ENCODE data around the gene BOLA2B.
"Not testable (repeated sequence)": the region's sequence is repeated elsewhere in the genome, so short reads cannot be mapped to it uniquely, and the experiment has no call there.

GRCh38 chr16:30217082-30217481, 23.6 kb upstream of the BOLA2B start:
- not testable (repeated sequence) for TF ChIP-seq JUNB (IDR thresholded peaks at IDR 0.05; ENCODE audit: unreplicated experiment); CTCF (conservative IDR thresholded peaks at IDR 0.05; ENCODE audit: low read depth in 2 of 2); EZH2 (IDR thresholded peaks at IDR 0.05; ENCODE audit: low read depth, unreplicated experiment); POLR2AphosphoS5 (IDR thresholded peaks at IDR 0.05; ENCODE audit: low read depth); CREB1 (CRISPR knock-in tag; IDR thresholded peaks at IDR 0.05; ENCODE audit: low read depth); EZH2phosphoT487 (IDR thresholded peaks at IDR 0.05; ENCODE audit: unreplicated experiment); ZNF462 (CRISPR knock-in tag; IDR thresholded peaks at IDR 0.05); NANOG (IDR thresholded peaks at IDR 0.05; ENCODE audit: borderline replicate concordance); STAT1 (IDR thresholded peaks at IDR 0.05; ENCODE audit: unreplicated experiment); ZNF114 (CRISPR knock-in tag; IDR thresholded peaks at IDR 0.05)
- TF ChIP-seq, protein P1, sequence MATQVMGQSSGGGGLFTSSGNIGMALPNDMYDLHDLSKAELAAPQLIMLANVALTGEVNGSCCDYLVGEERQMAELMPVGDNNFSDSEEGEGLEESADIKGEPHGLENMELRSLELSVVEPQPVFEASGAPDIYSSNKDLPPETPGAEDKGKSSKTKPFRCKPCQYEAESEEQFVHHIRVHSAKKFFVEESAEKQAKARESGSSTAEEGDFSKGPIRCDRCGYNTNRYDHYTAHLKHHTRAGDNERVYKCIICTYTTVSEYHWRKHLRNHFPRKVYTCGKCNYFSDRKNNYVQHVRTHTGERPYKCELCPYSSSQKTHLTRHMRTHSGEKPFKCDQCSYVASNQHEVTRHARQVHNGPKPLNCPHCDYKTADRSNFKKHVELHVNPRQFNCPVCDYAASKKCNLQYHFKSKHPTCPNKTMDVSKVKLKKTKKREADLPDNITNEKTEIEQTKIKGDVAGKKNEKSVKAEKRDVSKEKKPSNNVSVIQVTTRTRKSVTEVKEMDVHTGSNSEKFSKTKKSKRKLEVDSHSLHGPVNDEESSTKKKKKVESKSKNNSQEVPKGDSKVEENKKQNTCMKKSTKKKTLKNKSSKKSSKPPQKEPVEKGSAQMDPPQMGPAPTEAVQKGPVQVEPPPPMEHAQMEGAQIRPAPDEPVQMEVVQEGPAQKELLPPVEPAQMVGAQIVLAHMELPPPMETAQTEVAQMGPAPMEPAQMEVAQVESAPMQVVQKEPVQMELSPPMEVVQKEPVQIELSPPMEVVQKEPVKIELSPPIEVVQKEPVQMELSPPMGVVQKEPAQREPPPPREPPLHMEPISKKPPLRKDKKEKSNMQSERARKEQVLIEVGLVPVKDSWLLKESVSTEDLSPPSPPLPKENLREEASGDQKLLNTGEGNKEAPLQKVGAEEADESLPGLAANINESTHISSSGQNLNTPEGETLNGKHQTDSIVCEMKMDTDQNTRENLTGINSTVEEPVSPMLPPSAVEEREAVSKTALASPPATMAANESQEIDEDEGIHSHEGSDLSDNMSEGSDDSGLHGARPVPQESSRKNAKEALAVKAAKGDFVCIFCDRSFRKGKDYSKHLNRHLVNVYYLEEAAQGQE (IDR thresholded peaks at IDR 0.05; ENCODE audit: unreplicated experiment): not testable (repeated sequence)
- TF ChIP-seq, protein P2, sequence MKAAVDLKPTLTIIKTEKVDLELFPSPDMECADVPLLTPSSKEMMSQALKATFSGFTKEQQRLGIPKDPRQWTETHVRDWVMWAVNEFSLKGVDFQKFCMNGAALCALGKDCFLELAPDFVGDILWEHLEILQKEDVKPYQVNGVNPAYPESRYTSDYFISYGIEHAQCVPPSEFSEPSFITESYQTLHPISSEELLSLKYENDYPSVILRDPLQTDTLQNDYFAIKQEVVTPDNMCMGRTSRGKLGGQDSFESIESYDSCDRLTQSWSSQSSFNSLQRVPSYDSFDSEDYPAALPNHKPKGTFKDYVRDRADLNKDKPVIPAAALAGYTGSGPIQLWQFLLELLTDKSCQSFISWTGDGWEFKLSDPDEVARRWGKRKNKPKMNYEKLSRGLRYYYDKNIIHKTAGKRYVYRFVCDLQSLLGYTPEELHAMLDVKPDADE (IDR thresholded peaks at IDR 0.05): not testable (repeated sequence)

Data from GM23338 (cell line).